Vagina (tissue), 2 donors: ENCODE measurements around the gene IL17RA. TPM values are rescaled to one million over a fixed set of nuclear protein-coding genes. Genes with fewer than 3 reads are reported as not detected.

ENCODE experiments used
- DNase-seq, 2 donors: peaks; one replicate each; pipeline ENCODE4 v3.0.0-alpha.2; 2017; ENCODE audit errors: extremely low spot score in 2 of 2
- H3K27ac ChIP-seq: fragments of 200-600 bp; sonication (generic); one replicate; pipeline ENCODE4 v1.5.1; 2019
- H3K27me3 ChIP-seq: fragments of 200-600 bp; sonication (generic); one replicate; pipeline ENCODE4 v1.5.1; 2019
- H3K36me3 ChIP-seq, 2 donors: fragments of 200-600 bp; sonication (generic); one replicate each; pipeline ENCODE4 v1.5.1; 2017 to 2019
- H3K4me1 ChIP-seq: fragments of 200-600 bp; sonication (generic); one replicate; pipeline ENCODE4 v1.5.1; 2019
- H3K4me3 ChIP-seq, 2 donors: fragments of 200-600 bp; sonication (generic); 1 replicate in 1 of 2; 2 replicates in 1 of 2; pipeline ENCODE4 v1.5.1; 2016 to 2019
- H3K9me3 ChIP-seq: fragments of 200-600 bp; sonication (generic); one replicate; pipeline ENCODE4 v1.5.1; 2019
- CTCF ChIP-seq, 3 experiments: fragments of 450-650 bp in 2 of 3; fragments of 200-600 bp in 1 of 3; sonication (generic) in 1 of 3; IDR thresholded peaks; one replicate each; pipeline ENCODE4 v1.5.1; 2017 to 2019; ENCODE audit warnings: antibody characterized with exemption in 3 of 3, mild to moderate bottlenecking in 2 of 3, moderate library complexity in 2 of 3
- POLR2A ChIP-seq, 2 donors: fragments of 450-650 bp; IDR thresholded peaks; one replicate each; pipeline ENCODE4 v1.6.1; 2017; ENCODE audit warnings: antibody characterized with exemption in 2 of 2, mild to moderate bottlenecking in 2 of 2, moderate library complexity in 2 of 2
- POLR2AphosphoS5 ChIP-seq, 2 donors: sonication (generic); formaldehyde crosslinking; IDR thresholded peaks; one replicate each; pipeline ENCODE4 v1.9.0; 2017; ENCODE audit warnings: antibody characterized with exemption in 2 of 2, mild to moderate bottlenecking in 2 of 2, low read depth in 1 of 2; ENCODE audit not compliant: insufficient read depth in 1 of 2
- intact Hi-C: fragments of 100-400 bp; cut with DNase I; formaldehyde crosslinking; loops from one replicate; pipeline ENCODE4 v1.15.1; 2023
- total RNA-seq: library from RNA; depleted of rRNA; stranded (reverse); fragments of >200 nt; gene quantifications from one replicate; pipeline ENCODE4 v1.2.3, GENCODE V29; 2016

The IL17RA gene
- total RNA-seq, 1 donor from 2014 or later, result 13.3 TPM

DNA sequence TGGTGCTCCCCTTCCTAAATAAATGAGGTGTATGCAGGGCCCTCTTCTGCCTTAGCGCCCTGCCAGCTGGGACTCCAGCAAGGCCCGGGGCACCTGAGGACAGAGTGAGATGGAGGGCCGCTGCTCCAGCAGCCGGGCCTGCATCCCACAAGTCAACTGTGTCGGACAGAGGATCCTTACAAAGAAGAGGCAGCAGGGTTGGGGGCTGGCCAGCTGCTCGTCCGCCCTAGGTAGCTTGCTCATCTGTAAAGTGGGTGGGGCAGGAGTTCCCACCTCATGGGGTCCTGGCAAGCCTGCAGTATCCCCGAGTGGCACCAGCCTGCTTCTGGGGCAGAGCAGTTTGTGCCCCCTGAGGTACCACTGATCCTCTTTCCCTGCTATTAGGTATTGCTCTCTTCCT, 28.8 kb downstream of the IL17RA start:
- TF ChIP-seq POLR2A (IDR thresholded peaks at IDR 0.05) (no peak), CTCF (IDR thresholded peaks at IDR 0.05) (no peak), POLR2AphosphoS5 (IDR thresholded peaks at IDR 0.05; ENCODE audit: insufficient read depth in 1 of 2, low read depth in 1 of 2) (no peak)
- intact Hi-C loops, result no loop called here
- DNase-seq, result no peak
- no peaks in the 10 kb centered on the region for H3K4me1 ChIP-seq
- no peaks in the 10 kb centered on the region for H3K27me3 ChIP-seq
- no peak overlapping the region for H3K4me3 ChIP-seq
- H3K27ac ChIP-seq, result no peak overlapping the region
- no peaks in the 10 kb centered on the region for H3K9me3 ChIP-seq
- peaks cover 0 to 15% of the 10 kb centered on the region in 2 donors for H3K36me3 ChIP-seq

DNA sequence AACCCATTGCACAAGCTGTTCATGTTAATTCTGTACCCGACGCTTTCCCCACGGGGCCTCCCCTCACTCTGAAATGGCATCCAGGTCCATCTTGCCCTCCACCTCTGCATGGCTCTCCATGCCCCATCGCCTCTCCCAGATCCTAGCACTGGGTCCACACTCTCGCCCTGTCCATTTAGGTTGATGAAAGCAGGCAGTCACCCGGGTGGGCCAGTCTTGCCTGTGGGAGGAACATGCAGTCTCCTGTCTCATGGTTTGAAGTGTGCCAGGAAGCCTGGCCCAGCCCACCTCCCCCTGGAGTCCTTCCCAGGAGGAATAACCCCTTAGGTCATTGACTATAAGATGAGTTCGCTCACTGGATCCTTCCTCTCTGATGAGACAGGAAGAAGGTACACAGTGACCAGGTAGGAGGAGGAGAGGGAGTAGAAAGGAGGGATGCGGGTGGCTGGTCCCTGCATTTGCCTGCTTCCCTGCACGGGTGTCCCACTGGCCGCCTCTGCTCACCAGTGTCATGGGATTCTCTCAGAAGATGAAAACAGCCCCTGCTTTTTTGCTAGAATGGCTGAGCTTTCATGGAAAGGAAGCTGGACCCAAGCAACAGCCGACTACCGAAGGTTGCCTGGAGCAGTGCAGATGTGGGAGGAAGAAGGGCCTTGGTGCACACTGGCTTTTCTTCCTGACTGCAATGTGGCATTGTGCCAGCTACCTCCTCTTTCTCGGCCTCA, 29.5 kb downstream of the IL17RA start:
- Histone ChIP-seq H3K27ac (no peak overlapping the region), H3K4me3 (no peak overlapping the region), H3K9me3 (no peaks in the 10 kb centered on the region), H3K36me3 (peaks cover 0 to 7% of the 10 kb centered on the region in 2 donors), H3K27me3 (no peaks in the 10 kb centered on the region), H3K4me1 (no peaks in the 10 kb centered on the region)
- intact Hi-C loops, result no loop called here
- TF ChIP-seq POLR2AphosphoS5 (IDR thresholded peaks at IDR 0.05; ENCODE audit: insufficient read depth in 1 of 2, low read depth in 1 of 2) (no peak), POLR2A (IDR thresholded peaks at IDR 0.05) (no peak), CTCF (IDR thresholded peaks at IDR 0.05) (no peak)
- no peak for DNase-seq

DNA sequence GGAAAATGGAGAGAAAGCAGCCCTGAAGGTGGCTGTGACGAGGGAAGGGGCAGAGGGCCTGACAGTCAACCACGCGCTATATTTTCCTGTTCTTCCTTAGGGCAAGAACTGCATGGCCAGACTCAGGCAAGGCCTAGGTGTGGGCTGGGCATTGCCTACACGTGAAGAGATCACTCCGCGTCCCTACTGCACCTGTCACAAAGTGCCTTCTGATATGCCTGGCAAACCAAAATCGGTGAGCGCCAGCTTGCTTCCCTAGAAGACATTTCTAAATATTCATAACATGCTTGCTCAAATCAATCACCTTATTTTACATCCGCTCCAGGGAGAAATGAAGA, 30.1 kb downstream of the IL17RA start:
- intact Hi-C loops, result no loop called here
- Histone ChIP-seq H3K36me3 (peaks cover 0 to 2% of the 10 kb centered on the region in 2 donors), H3K4me3 (no peak overlapping the region), H3K27me3 (no peaks in the 10 kb centered on the region), H3K27ac (no peak overlapping the region), H3K4me1 (no peaks in the 10 kb centered on the region), H3K9me3 (no peaks in the 10 kb centered on the region)
- no peak for DNase-seq
- no peak for TF ChIP-seq POLR2A (IDR thresholded peaks at IDR 0.05)
- no peak for TF ChIP-seq CTCF (IDR thresholded peaks at IDR 0.05)
- TF ChIP-seq POLR2AphosphoS5 (IDR thresholded peaks at IDR 0.05; ENCODE audit: insufficient read depth in 1 of 2, low read depth in 1 of 2), result no peak

DNA sequence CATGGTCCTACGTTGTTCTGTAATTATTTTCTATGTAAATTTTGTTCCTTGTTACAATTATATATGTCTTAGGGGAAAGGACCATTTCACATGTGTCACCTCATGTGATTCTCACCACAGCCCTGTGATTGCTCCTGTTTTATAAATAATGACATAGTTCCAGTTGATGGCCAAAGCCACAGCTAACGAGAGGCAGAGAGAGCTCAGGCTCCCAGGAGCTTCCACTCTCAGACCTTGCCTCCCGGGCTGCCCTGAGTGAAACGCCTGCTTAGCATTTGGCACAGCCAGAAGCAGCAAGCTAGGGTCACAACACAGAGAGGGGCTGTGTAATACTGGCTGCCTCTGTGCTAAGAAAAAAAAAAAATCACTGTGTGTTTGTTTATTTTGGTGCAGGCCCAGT, 30.4 kb downstream of the IL17RA start:
- Histone ChIP-seq H3K36me3 (no peaks in the 10 kb centered on the region), H3K27me3 (no peaks in the 10 kb centered on the region), H3K9me3 (no peaks in the 10 kb centered on the region), H3K27ac (no peak overlapping the region), H3K4me3 (no peak overlapping the region), H3K4me1 (no peaks in the 10 kb centered on the region)
- no peak for DNase-seq
- intact Hi-C loops, result no loop called here
- no peak for TF ChIP-seq POLR2AphosphoS5 (IDR thresholded peaks at IDR 0.05; ENCODE audit: insufficient read depth in 1 of 2, low read depth in 1 of 2)
- TF ChIP-seq POLR2A (IDR thresholded peaks at IDR 0.05), result no peak
- no peak for TF ChIP-seq CTCF (IDR thresholded peaks at IDR 0.05)

- peaks cover 3% of the 10 kb centered on the region for H3K4me1 ChIP-seq
- H3K27me3 ChIP-seq, result no peaks in the 10 kb centered on the region
- H3K27ac ChIP-seq, result no peak overlapping the region
- H3K4me3 ChIP-seq, result no peak overlapping the region
- H3K36me3 ChIP-seq, result no peaks in the 10 kb centered on the region
- no peaks in the 10 kb centered on the region for H3K9me3 ChIP-seq
- TF ChIP-seq CTCF (IDR thresholded peaks at IDR 0.05) (no peak), POLR2AphosphoS5 (IDR thresholded peaks at IDR 0.05; ENCODE audit: insufficient read depth in 1 of 2, low read depth in 1 of 2) (no peak), POLR2A (IDR thresholded peaks at IDR 0.05) (no peak)
- intact Hi-C loops, result no loop called here
- no peak for DNase-seq
Observed at GRCh38 chr22:17115945-17116565, 31.3 kb downstream of the IL17RA start.
